ENCODE measurements around the gene PTPRN2. TPM values are rescaled to one million over a fixed set of nuclear protein-coding genes. Genes with fewer than 3 reads are reported as not detected.

Gene PTPRN2
- total and polyA plus RNA-seq, 2 of the 13 experiments (the other 11 are each of a cell fraction or from before 2014, with no cell fraction given) = 2.5 to 24.2 TPM

DNA sequence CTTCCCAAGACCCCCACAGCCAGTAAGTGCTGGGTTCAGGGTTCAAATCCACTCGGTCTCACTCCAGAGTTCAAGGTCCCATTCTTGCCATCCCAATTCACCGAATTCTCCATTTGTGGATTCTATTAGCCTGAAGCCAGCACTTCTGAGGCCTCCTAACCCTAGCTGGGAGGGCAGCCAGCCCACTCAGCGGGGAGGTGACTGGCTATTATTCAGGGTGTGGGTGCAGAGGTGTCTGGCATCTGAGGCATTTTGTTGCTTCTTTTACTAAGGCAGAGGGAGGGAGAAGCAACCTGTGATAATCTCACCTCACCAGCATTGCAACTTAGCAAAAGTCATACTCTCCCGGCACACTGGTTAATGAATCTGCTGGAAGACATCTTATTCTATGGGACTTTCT lies 8.7 kb upstream of the PTPRN2 start:
- no TSS peak for BruUV-seq (replicated peaks)
- Histone ChIP-seq H3K9ac (ENCODE audit: insufficient read depth, low read depth, low read length) (no peak overlapping the region), H3K4me2 (ENCODE audit: low read depth, low read length) (no peak overlapping the region), H3K4me1 (ENCODE audit: insufficient read depth, low read length) (peaks cover 18% of the 10 kb centered on the region), H3K27ac (ENCODE audit: extremely low read length, insufficient read depth, low read length) (no peak overlapping the region), H3K9me3 (ENCODE audit: low read length) (peaks cover 20% of the 10 kb centered on the region), H3K36me3 (replicated peaks in 1 of 2; ENCODE audit: control insufficient read depth in 1 of 2, insufficient read depth in 2 of 2, low read length in 2 of 2) (no peaks in the 10 kb centered on the region), H3K4me3 (replicated peaks in 1 of 3; ENCODE audit: insufficient read depth in 1 of 3, low read depth in 2 of 3, low read length in 3 of 3) (no peak overlapping the region), H2AFZ (ENCODE audit: low read length) (no peak overlapping the region), H3K27me3 (ENCODE audit: control insufficient read depth in 1 of 2, insufficient read depth in 2 of 2, low read length in 2 of 2) (no peaks in the 10 kb centered on the region), H4K20me1 (ENCODE audit: insufficient read depth, low read length) (no peaks in the 10 kb centered on the region), H3K79me2 (ENCODE audit: insufficient read depth, low read length) (no peaks in the 10 kb centered on the region)
- POLR2A ChIA-PET = no interaction called here
- in situ Hi-C loops (cut with HindIII; ENCODE audit: extremely low pct_ligation_motif_present, low pct_unique_long_range_greater_than_20kb) (no loop called here), intact Hi-C loops (cut with micrococcal nuclease; ENCODE audit: unreplicated experiment) (no loop called here)
- no peak for FAIRE-seq
- no peak for ATAC-seq
- CTCF ChIA-PET (ENCODE audit: low intra/inter-chr PET ratio, low total read pairs) = no interaction called here
- DNase-seq (ENCODE audit: low spot score) = no peak
- WGBS (ENCODE audit: low lambda C conversion rate) = 50% methylated on average over 2 of the region's 4 CpGs
- TF ChIP-seq ZBTB21 (CRISPR knock-in tag; IDR thresholded peaks at IDR 0.05) (no peak), MED13 (CRISPR knock-in tag; IDR thresholded peaks at IDR 0.05) (no peak), SMAD1 (CRISPR knock-in tag; IDR thresholded peaks at IDR 0.05; ENCODE audit: borderline replicate concordance, low read depth) (no peak), ZNF383 (CRISPR knock-in tag; IDR thresholded peaks at IDR 0.05; ENCODE audit: borderline replicate concordance) (no peak), ZSCAN31 (CRISPR knock-in tag; IDR thresholded peaks at IDR 0.05; ENCODE audit: low read depth) (no peak), ZSCAN25 (CRISPR knock-in tag; IDR thresholded peaks at IDR 0.05) (no peak), ZFYVE20 (CRISPR knock-in tag; IDR thresholded peaks at IDR 0.05; ENCODE audit: borderline replicate concordance, low read depth) (no peak), ZMYM2 (CRISPR knock-in tag; IDR thresholded peaks at IDR 0.05) (no peak), PHF20 (CRISPR knock-in tag; IDR thresholded peaks at IDR 0.05) (no peak), ZNF224 (CRISPR knock-in tag; IDR thresholded peaks at IDR 0.05) (no peak), HES4 (CRISPR knock-in tag; IDR thresholded peaks at IDR 0.05; ENCODE audit: borderline replicate concordance) (no peak), ZNF562 (CRISPR knock-in tag; IDR thresholded peaks at IDR 0.05; ENCODE audit: borderline replicate concordance) (no peak), ZMYM4 (CRISPR knock-in tag; IDR thresholded peaks at IDR 0.05) (no peak), KMT2B (CRISPR knock-in tag; IDR thresholded peaks at IDR 0.05) (no peak), PAF1 (CRISPR knock-in tag; IDR thresholded peaks at IDR 0.05) (no peak), ZFP36L2 (CRISPR knock-in tag; IDR thresholded peaks at IDR 0.05) (no peak)
- TF ChIP-seq, protein P1, sequence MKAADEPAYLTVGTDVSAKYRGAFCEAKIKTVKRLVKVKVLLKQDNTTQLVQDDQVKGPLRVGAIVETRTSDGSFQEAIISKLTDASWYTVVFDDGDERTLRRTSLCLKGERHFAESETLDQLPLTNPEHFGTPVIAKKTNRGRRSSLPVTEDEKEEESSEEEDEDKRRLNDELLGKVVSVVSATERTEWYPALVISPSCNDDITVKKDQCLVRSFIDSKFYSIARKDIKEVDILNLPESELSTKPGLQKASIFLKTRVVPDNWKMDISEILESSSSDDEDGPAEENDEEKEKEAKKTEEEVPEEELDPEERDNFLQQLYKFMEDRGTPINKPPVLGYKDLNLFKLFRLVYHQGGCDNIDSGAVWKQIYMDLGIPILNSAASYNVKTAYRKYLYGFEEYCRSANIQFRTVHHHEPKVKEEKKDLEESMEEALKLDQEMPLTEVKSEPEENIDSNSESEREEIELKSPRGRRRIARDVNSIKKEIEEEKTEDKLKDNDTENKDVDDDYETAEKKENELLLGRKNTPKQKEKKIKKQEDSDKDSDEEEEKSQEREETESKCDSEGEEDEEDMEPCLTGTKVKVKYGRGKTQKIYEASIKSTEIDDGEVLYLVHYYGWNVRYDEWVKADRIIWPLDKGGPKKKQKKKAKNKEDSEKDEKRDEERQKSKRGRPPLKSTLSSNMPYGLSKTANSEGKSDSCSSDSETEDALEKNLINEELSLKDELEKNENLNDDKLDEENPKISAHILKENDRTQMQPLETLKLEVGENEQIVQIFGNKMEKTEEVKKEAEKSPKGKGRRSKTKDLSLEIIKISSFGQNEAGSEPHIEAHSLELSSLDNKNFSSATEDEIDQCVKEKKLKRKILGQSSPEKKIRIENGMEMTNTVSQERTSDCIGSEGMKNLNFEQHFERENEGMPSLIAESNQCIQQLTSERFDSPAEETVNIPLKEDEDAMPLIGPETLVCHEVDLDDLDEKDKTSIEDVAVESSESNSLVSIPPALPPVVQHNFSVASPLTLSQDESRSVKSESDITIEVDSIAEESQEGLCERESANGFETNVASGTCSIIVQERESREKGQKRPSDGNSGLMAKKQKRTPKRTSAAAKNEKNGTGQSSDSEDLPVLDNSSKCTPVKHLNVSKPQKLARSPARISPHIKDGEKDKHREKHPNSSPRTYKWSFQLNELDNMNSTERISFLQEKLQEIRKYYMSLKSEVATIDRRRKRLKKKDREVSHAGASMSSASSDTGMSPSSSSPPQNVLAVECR (CRISPR knock-in tag; IDR thresholded peaks at IDR 0.05; ENCODE audit: borderline replicate concordance) = no peak
- TF ChIP-seq, protein P2, sequence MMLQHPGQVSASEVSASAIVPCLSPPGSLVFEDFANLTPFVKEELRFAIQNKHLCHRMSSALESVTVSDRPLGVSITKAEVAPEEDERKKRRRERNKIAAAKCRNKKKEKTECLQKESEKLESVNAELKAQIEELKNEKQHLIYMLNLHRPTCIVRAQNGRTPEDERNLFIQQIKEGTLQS (CRISPR knock-in tag; IDR thresholded peaks at IDR 0.05) = no peak
- TF ChIP-seq, protein P3, sequence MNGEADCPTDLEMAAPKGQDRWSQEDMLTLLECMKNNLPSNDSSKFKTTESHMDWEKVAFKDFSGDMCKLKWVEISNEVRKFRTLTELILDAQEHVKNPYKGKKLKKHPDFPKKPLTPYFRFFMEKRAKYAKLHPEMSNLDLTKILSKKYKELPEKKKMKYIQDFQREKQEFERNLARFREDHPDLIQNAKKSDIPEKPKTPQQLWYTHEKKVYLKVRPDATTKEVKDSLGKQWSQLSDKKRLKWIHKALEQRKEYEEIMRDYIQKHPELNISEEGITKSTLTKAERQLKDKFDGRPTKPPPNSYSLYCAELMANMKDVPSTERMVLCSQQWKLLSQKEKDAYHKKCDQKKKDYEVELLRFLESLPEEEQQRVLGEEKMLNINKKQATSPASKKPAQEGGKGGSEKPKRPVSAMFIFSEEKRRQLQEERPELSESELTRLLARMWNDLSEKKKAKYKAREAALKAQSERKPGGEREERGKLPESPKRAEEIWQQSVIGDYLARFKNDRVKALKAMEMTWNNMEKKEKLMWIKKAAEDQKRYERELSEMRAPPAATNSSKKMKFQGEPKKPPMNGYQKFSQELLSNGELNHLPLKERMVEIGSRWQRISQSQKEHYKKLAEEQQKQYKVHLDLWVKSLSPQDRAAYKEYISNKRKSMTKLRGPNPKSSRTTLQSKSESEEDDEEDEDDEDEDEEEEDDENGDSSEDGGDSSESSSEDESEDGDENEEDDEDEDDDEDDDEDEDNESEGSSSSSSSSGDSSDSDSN (CRISPR knock-in tag; IDR thresholded peaks at IDR 0.05) = no peak
